Esophagus muscularis mucosa (tissue), 4 donors: ENCODE results near the gene YES1. TPM values are rescaled to one million over a fixed set of nuclear protein-coding genes. Genes with fewer than 3 reads are reported as not detected.
"Not testable (repeated sequence)": the region's sequence is repeated elsewhere in the genome, so short reads cannot be mapped to it uniquely, and the experiment has no call there.

Source experiments
- DNase-seq: peaks from one replicate; pipeline ENCODE4 v3.0.0-alpha.2; 2017; ENCODE audit errors: extremely low spot score
- H3K27ac ChIP-seq, 4 donors: fragments of 200-600 bp; sonication (generic); replicated peaks in 1 of 4; 1 replicate in 3 of 4; 2 replicates in 1 of 4; pipeline ENCODE4 v1.5.1; 2016 to 2019; ENCODE audit warnings: mild to moderate bottlenecking in 1 of 4
- H3K27me3 ChIP-seq, 4 donors: fragments of 200-600 bp; sonication (generic); one replicate each; pipeline versions ENCODE4 v1.5.1 to v1.6.0; 2016 to 2019
- H3K36me3 ChIP-seq, 4 donors: fragments of 200-600 bp; sonication (generic); one replicate each; pipeline ENCODE4 v1.5.1; 2016 to 2019
- H3K4me1 ChIP-seq, 4 donors: fragments of 200-600 bp; sonication (generic); one replicate each; pipeline ENCODE4 v1.5.1; 2016 to 2019
- H3K4me3 ChIP-seq, 4 donors: fragments of 200-600 bp; sonication (generic); 1 replicate in 2 of 4; 2 replicates in 2 of 4; pipeline ENCODE4 v1.5.1; 2016 to 2019; ENCODE audit warnings: mild to moderate bottlenecking in 4 of 4, moderate library complexity in 1 of 4
- H3K9me3 ChIP-seq, 4 donors: fragments of 200-600 bp; sonication (generic); 1 replicate in 3 of 4; 2 replicates in 1 of 4; pipeline ENCODE4 v1.5.1; 2016 to 2019
- CTCF ChIP-seq, 3 experiments: fragments of 200-600 bp in 2 of 3; fragments of 450-650 bp in 1 of 3; sonication (generic) in 2 of 3; IDR thresholded peaks; one replicate each; pipeline ENCODE4 v1.5.1; 2017 to 2019; ENCODE audit warnings: antibody characterized with exemption in 3 of 3, mild to moderate bottlenecking in 2 of 3, moderate library complexity in 1 of 3
- EP300 ChIP-seq: sonication (generic); formaldehyde crosslinking; IDR thresholded peaks from one replicate; pipeline ENCODE4 v1.6.1; 2017; ENCODE audit warnings: antibody characterized with exemption
- POLR2A ChIP-seq: fragments of 450-650 bp; IDR thresholded peaks from one replicate; pipeline ENCODE4 v1.6.1; 2017; ENCODE audit warnings: antibody characterized with exemption, moderate library complexity, mild to moderate bottlenecking, low read depth
- POLR2AphosphoS5 ChIP-seq, 2 donors: sonication (generic); formaldehyde crosslinking; IDR thresholded peaks; one replicate each; pipeline ENCODE4 v1.6.1; 2017; ENCODE audit warnings: antibody characterized with exemption in 2 of 2
- WGBS: methylation state at CpG from one replicate; pipeline ENCODE4 v1.1.5; 2018; 5-methylcytosine and 5-hydroxymethylcytosine counted together
- intact Hi-C: fragments of 100-400 bp; cut with DNase I; formaldehyde crosslinking; loops from one replicate; pipeline ENCODE4 v1.15.1; 2023
- total RNA-seq, 4 donors: library from RNA; depleted of rRNA; stranded (reverse); fragments of >200 nt; gene quantifications; one replicate each; pipeline versions ENCODE4 v1.1.0 to v1.2.1, GENCODE V29; 2016

Gene YES1
- total RNA-seq, 4 donors from 2014 or later = 94.6 to 143 (median 116) TPM

- DNase-seq = no peak
- intact Hi-C loops = no loop called here
- Histone ChIP-seq H3K4me1 (no peaks in the 10 kb centered on the region), H3K9me3 (no peaks in the 10 kb centered on the region), H3K27ac (no peak overlapping the region), H3K4me3 (no peak overlapping the region), H3K36me3 (peaks cover 0 to 73% (median 25%) of the 10 kb centered on the region in 4 donors), H3K27me3 (no peaks in the 10 kb centered on the region)
- TF ChIP-seq CTCF (IDR thresholded peaks at IDR 0.05) (no peak), POLR2A (no peak), EP300 (no peak), POLR2AphosphoS5 (IDR thresholded peaks at IDR 0.05) (no peak)
- WGBS = 88% methylated on average over 3 of the region's 3 CpGs
Observed at GRCh38 chr18:685438-685837, 126.6 kb downstream of the YES1 start.

- TF ChIP-seq EP300 (no peak), POLR2AphosphoS5 (IDR thresholded peaks at IDR 0.05) (no peak), CTCF (IDR thresholded peaks at IDR 0.05) (no peak), POLR2A (no peak)
- Histone ChIP-seq H3K27ac (no peak overlapping the region), H3K36me3 (peaks cover 0 to 78% (median 27%) of the 10 kb centered on the region in 4 donors), H3K4me1 (peaks cover 0 to 1% (median 0%) of the 10 kb centered on the region in 4 donors), H3K27me3 (no peaks in the 10 kb centered on the region), H3K9me3 (no peaks in the 10 kb centered on the region), H3K4me3 (no peak overlapping the region)
- WGBS = 98% methylated on average over 5 of the region's 5 CpGs
- DNase-seq = no peak
- intact Hi-C loops = no loop called here
Observed at GRCh38 chr18:683531-683930, 128.5 kb downstream of the YES1 start.

- H3K9me3 ChIP-seq = no peaks in the 10 kb centered on the region
- H3K27me3 ChIP-seq = no peaks in the 10 kb centered on the region
- DNase-seq = no peak
- no peak overlapping the region for H3K27ac ChIP-seq
- H3K4me3 ChIP-seq = no peak overlapping the region
- H3K4me1 ChIP-seq = peaks cover 0 to 8% (median 0%) of the 10 kb centered on the region in 4 donors
- TF ChIP-seq POLR2A (no peak), CTCF (IDR thresholded peaks at IDR 0.05) (no peak), EP300 (no peak), POLR2AphosphoS5 (IDR thresholded peaks at IDR 0.05) (no peak)
- H3K36me3 ChIP-seq = peaks cover 0 to 83% (median 28%) of the 10 kb centered on the region in 4 donors
- intact Hi-C loops = no loop called here
Observed at GRCh38 chr18:682833-683232, 129.2 kb downstream of the YES1 start.

- H3K27ac ChIP-seq, DNase-seq, H3K4me3 ChIP-seq, H3K9me3 ChIP-seq, H3K27me3 ChIP-seq, intact Hi-C loops: not testable (repeated sequence)
- H3K4me1 ChIP-seq = peaks cover 0 to 10% (median 0%) of the 10 kb centered on the region in 4 donors
- H3K36me3 ChIP-seq = peaks cover 0 to 84% (median 30%) of the 10 kb centered on the region in 4 donors
- WGBS = 97% methylated on average over 9 of the region's 9 CpGs
Observed at GRCh38 chr18:682416-682815, 129.6 kb downstream of the YES1 start.

- peaks cover 0 to 10% (median 0%) of the 10 kb centered on the region in 4 donors for H3K4me1 ChIP-seq
- no peak overlapping the region for H3K27ac ChIP-seq
- TF ChIP-seq POLR2A (no peak), POLR2AphosphoS5 (IDR thresholded peaks at IDR 0.05) (no peak), EP300 (no peak), CTCF (IDR thresholded peaks at IDR 0.05) (no peak)
- intact Hi-C loops = no loop called here
- no peak for DNase-seq
- no peaks in the 10 kb centered on the region for H3K27me3 ChIP-seq
- H3K36me3 ChIP-seq = peaks cover under 1 to 84% (median 34%) of the 10 kb centered on the region in 4 donors
- H3K9me3 ChIP-seq = no peaks in the 10 kb centered on the region
- WGBS = 89% methylated on average over 5 of the region's 5 CpGs
- no peak overlapping the region for H3K4me3 ChIP-seq
Observed at GRCh38 chr18:681985-682384, 130.1 kb downstream of the YES1 start.
